Measurements from ENCODE around the gene COL11A2. TPM values are rescaled to one million over a fixed set of nuclear protein-coding genes. Genes with fewer than 3 reads are reported as not detected.

COL11A2 gene
- total and polyA plus RNA-seq, 2 of the 13 experiments (the other 11 are each of a cell fraction or from before 2014, with no cell fraction given): 0.55 TPM

GRCh38 chr6:33200219-33201146, 8.2 kb upstream of the COL11A2 start, which contains the start of the genes RXRB and SLC39A7 (continued):
- no peak; the same call in 1 of the 2 replicates for TF ChIP-seq MAF1 (CRISPR knock-in tag; IDR thresholded peaks at IDR 0.05; ENCODE audit: borderline replicate concordance)
- TF ChIP-seq ZNF382 (CRISPR knock-in tag; IDR thresholded peaks at IDR 0.05; ENCODE audit: borderline replicate concordance): no peak
- TF ChIP-seq ZSCAN5A (CRISPR knock-in tag; IDR thresholded peaks at IDR 0.05; ENCODE audit: borderline replicate concordance): no peak
- peak; percentile 68; the same call in 1 of the 2 replicates for TF ChIP-seq ZNF232 (CRISPR knock-in tag; IDR thresholded peaks at IDR 0.05; ENCODE audit: borderline replicate concordance)
- TF ChIP-seq SAFB2 (CRISPR knock-in tag; IDR thresholded peaks at IDR 0.05; ENCODE audit: borderline replicate concordance, low read depth): peak; percentile 18; the same call in 1 of the 2 replicates
- peak; percentile 82 for TF ChIP-seq ZFX (CRISPR knock-in tag; IDR thresholded peaks at IDR 0.05; ENCODE audit: low read depth)
- peak; percentile 68; the same call in 1 of the 2 replicates for TF ChIP-seq E2F1 (CRISPR knock-in tag; IDR thresholded peaks at IDR 0.05)
- TF ChIP-seq HNRNPLL (IDR thresholded peaks at IDR 0.05; ENCODE audit: low read depth, low read length, poor library complexity, severe bottlenecking): peak; percentile 46
- TF ChIP-seq U2AF2 (IDR thresholded peaks at IDR 0.05; ENCODE audit: low read depth, low read length): no peak
- TF ChIP-seq TGIF2 (CRISPR knock-in tag; IDR thresholded peaks at IDR 0.05): peak; percentile 1
- no peak for TF ChIP-seq SRSF9 (IDR thresholded peaks at IDR 0.05; ENCODE audit: borderline replicate concordance, insufficient read depth, low read depth, low read length, poor library complexity, severe bottlenecking)
- TF ChIP-seq ARID5B (CRISPR knock-in tag; IDR thresholded peaks at IDR 0.05): peak; percentile 70; the same call in 1 of the 2 replicates
- no peak for TF ChIP-seq SMARCC2 (IDR thresholded peaks at IDR 0.05)
- TF ChIP-seq ZNF513 (CRISPR knock-in tag; conservative IDR thresholded peaks at IDR 0.05): 0 out of 2 replicates have a peak, but pooled peaks have one; percentile 57
- TF ChIP-seq HNRNPH1 (optimal IDR thresholded peaks at IDR 0.05; ENCODE audit: low read depth, low read length): no peak
- TF ChIP-seq ZFP91 (CRISPR knock-in tag; IDR thresholded peaks at IDR 0.05; ENCODE audit: borderline replicate concordance): peak; percentile 96
- peak; percentile 81 for TF ChIP-seq ZMYM4 (CRISPR knock-in tag; IDR thresholded peaks at IDR 0.05)
